OCI-LY7 (cell line): ENCODE data around the gene ZNF778.

Experiments used
- EZH2phosphoT487 ChIP-seq: fragments of 200-600 bp; sonication (generic); IDR thresholded peaks from 2 replicates; pipeline ENCODE4 v1.6.1; 2018; ENCODE audit warnings: low read depth, borderline replicate concordance, mild to moderate bottlenecking, mixed run types, antibody characterized with exemption, low read length, moderate library complexity, mixed read lengths
- TF ChIP-seq, protein P1 (sequence below): fragments of 200-600 bp; sonication (generic); conservative IDR thresholded peaks from 2 replicates; pipeline ENCODE4 v1.5.1; 2014; ENCODE audit warnings: mild to moderate bottlenecking, antibody characterized with exemption, low read length, moderate library complexity, mixed read lengths

DNA sequence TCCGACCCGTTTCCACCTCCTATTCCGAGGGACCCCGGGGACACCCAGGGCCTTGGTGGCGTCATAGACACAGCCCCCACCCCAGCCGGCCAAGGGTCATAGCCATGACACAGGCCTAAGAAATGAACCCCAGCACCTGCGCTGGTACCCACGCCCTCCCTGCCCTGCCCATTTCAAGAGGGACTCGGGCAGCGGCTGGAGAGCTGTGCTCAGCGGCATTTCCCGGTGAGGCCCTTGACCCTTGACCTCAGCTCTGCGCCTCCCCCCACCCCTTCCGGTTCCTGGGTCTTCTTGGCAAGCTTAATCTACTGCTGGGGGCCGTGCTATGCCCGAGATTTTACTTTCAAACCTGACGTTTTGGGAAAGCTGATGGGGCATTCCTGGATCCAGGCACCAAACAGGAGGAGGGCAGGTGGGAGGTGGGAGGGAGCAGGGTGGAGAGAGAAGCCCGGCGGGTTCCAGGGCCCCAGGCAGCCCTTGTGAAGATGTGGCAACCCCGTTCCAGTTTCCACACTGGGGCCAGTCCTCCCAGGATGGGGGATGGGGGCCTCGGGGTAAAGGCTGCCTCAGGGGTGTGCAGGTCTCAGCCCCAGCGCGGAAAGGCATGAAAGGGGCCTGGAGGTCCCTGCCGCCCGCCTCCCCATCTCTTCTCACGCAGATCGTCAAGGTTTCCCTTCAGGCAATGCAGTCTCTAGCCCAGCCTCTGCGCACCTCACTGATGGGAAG is 17.2 kb upstream of the ZNF778 start, which contains the start of gene SLC22A31:
- TF ChIP-seq, protein P1, sequence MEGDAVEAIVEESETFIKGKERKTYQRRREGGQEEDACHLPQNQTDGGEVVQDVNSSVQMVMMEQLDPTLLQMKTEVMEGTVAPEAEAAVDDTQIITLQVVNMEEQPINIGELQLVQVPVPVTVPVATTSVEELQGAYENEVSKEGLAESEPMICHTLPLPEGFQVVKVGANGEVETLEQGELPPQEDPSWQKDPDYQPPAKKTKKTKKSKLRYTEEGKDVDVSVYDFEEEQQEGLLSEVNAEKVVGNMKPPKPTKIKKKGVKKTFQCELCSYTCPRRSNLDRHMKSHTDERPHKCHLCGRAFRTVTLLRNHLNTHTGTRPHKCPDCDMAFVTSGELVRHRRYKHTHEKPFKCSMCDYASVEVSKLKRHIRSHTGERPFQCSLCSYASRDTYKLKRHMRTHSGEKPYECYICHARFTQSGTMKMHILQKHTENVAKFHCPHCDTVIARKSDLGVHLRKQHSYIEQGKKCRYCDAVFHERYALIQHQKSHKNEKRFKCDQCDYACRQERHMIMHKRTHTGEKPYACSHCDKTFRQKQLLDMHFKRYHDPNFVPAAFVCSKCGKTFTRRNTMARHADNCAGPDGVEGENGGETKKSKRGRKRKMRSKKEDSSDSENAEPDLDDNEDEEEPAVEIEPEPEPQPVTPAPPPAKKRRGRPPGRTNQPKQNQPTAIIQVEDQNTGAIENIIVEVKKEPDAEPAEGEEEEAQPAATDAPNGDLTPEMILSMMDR: no peak
- TF ChIP-seq EZH2phosphoT487: no peak
